ENCODE results near the gene ACY1.

Gene ACY1

DNA sequence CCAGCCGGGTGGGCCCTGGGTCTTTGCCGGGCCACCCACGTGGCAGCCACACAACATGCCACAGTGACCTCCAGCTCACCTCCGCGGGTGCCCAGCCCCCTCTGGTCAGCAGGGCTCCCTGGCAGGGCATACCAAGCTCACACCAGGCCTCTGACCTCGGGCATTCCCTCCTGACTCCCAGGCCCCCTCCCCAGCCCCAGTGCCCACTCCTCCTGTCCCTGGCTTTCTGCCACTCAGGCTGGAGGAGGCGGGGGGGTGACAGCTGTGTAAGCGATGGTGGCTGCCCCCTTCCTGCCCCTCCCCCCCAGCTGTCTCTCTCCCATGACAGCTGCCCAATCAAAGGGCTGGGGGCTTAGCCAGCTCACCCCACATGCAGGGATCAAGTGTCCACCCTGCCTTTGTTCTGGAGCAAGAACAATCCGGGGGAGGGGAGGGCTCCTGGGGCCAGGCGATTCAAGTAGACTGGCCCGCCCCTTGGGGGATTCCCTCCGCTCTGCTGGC, 19.3 kb upstream of the ACY1 start:
- DNase-seq (ENCODE audit: low read depth in 2 of 2) = no peak

DNA sequence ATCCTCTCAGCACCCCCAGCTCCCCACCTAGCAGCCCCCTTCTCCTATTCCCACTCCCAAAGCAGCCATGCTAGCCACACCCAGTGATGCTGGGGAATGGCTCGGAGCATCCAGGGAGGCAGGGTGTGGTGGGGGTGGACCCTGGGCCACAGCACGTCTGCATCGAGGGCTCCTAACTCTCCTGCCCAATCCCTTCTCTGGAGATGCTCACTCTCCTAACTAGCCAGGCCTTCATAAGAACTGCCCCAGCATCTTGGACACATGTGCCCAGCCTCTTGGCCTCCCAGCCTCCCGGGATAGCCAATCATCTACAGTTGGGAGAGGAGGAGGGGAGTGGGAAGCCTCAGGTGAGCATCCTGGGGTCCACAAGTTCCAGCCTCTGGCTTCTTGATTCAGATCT, 18.8 kb upstream of the ACY1 start:
- no peak for DNase-seq (ENCODE audit: low read depth in 2 of 2)

DNA sequence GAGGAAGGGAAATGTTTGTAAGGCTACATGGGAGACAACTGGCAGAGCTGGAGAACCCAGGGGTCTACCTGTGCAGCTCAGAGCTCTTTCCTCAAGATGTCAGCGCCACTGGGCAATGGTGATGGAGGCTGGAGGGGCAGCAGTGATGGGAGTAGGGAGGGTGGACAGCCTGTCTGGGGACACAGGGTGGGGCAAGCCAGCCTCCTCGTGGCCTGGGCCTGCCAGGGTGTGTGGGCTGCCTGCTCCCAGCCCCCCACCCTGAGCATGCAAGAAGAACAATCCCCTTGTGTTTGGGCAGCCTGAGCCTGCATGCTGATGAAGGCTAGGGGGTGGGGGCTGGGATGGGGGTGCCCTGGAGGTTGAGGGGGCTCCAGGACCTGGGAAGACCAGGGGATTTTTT, 17.3 kb upstream of the ACY1 start:
- no peak for DNase-seq (ENCODE audit: low read depth in 2 of 2)

DNA sequence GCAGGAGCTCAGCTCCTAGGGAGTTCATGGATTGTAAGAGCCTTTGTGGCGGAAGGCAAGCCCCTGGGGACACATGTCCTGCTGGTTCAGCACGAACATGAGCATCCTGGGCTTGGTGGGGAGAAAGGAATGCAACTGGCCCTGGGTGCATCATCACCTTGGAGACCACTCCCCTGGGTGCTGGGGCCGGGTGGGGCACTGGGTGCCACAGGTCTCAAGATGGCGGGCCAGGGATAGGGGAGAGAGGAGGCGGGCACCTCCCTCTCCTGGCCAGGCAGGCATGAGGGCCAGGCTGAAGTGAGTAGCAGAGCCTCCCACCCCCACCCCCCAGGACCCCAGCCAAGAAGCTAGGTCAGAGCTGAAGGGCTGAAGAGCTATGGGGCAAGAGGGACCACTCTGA, 16.8 kb upstream of the ACY1 start:
- no peak for DNase-seq (ENCODE audit: low read depth in 2 of 2)

DNA sequence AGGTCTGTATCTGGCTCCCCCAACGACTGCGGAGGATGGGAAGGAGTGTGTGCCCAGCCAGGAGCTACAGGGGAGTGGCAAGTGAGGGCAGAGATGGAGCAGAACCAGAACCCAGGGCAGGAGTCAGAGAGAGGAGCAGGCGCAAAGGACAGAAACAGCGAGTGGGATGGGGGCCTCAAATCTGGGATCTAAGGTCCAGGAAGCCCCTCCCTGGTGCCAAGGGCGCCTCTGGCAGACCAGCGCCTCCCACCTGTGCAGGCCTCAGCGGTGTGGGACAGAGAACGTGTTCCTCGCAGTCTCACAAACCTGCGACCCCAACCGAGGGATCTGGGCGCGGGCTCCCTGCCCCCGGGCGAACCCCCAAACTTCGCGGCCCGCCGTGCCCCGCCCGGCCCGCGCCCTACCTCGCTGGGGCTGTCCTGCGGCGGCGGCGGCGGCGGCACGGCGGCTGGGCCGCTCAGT, 16.4 kb upstream of the ACY1 start:
- DNase-seq (ENCODE audit: low read depth in 2 of 2) = no peak

DNA sequence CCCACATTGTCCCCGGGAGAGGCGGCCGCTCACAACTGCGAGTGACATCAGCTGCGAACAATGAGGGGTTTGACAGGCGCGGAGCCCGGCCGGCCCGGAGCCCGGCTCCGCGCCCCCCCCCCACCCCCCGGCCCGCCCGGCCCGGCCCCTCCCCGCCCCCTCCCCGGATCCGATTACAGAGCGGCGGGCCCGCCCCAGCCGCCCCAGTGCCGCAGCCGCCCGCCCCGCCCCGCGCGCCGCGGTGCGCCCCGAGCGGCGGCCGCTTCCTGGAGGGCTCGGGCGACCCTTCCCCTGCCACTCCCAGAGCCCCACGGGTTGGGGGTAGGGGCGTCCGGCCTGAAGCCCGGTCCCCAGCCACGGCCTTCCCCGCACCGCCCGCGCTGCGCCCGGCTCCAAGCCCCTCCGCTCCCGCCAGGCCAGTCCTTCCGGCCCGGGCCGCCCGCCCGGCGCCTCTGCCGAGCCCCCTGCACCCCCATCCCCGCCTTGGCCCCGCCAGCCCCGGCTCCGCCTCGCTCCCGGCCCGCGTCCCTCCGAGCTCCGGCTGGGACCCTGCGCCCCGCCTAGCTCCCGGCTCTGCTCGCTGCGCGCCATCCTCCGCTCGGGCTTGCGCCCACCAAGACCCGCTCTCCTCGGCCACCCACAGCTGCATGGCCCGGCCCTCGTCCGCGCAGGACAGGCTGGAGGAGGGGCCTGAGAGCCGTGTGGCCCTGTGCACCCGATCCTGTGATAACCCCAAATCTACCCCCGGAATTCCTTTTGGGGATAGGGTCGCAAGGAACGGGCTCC, 15.8 kb upstream of the ACY1 start, which contains the start of gene PCBP4:
PCBP4 (minus strand) TSS at position 71 of the 786 bp plus-strand sequence. CDS start 6,214 bp downstream, outside the sequence.
- DNase-seq (ENCODE audit: low read depth in 2 of 2) = no peak

DNA sequence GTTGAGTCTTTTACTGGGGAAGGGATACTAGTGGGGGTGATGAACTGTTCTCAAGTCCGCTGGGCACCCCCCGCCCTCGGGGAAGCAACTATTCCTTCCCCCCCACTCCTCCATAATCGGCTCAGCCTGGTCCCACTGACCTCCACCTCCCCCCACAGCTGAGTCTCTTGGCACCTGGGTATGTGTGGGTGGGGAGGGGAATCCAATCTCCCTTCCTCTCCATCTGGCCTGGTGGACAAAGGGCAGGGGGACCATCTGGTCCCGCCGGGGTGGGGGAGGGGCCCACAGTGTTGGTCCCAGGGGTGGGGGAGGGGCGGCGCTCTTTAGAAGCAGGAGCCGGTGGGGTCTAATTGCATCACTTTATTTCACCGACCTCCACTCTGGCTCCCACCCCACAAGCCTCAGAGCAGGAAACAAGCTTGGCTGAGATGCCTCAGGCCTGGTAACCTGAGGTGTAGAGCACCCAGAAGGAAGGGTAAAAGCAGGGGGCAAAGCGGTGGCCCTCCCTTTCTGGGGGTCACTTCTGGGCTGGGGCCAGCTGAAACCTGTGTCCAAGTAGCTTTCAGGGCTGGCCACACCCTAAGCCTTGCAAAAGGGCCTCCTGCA, 15.1 kb upstream of the ACY1 start:
- no peak for DNase-seq (ENCODE audit: low read depth in 2 of 2)

DNA sequence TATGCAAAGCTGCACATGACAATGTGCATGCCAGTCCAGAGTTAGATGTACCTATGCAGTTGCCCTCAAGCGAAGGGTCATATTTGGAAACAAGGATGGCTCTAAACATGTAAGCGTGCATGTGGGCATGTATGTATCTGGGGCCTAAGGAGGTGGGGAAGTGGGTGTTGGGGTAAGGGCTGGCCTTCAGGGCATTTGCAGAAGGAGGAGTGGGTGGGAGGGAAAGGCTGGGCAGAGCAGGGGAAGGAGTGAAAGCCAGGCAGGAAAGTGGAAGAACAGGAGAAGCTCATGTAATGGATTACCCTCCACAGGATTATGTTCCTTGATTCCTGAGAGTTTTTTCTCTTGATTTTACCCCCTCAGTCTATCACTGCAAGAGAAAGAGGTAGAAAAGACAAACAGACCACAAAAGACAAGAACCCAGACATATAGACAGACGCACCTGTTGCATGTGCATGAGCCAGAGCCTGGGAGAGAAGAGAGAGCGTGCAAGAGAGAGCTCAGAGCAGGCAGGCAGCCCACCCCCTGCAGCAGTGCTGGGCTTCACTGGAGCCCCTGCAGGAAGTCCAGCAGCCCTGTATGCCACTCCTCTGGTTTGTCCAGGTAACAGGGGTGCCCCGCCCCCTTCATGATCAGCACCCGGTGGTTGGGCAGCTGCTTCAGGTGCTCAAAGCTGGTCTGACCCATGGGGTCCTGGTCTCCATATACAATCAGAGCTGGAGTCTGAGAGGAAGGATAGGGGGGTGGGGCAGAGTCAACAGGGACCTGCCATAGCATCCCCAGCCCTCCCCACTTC, 14.3 kb upstream of the ACY1 start:
- DNase-seq (ENCODE audit: low read depth in 2 of 2) = no peak

DNA sequence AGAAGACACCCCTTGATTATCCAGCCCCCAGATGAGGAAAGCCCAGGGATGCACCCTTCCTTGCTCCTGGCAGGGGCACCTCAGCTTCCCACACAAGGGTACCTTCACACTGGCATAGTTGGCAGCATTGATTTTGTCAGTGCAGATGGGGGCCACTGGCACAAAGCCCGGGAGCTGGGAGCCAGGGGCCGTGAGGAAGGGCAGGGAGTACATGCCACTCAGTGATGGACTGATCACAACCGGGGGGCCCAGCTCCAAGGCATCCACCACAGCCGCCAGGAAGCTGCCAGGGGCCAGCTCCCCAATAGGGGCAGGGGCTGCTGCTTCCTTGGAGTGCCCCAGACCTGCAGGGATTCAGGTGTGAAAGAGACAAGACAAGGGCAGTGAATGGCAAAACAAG, 13.5 kb upstream of the ACY1 start:
- no peak for DNase-seq (ENCODE audit: low read depth in 2 of 2)

DNA sequence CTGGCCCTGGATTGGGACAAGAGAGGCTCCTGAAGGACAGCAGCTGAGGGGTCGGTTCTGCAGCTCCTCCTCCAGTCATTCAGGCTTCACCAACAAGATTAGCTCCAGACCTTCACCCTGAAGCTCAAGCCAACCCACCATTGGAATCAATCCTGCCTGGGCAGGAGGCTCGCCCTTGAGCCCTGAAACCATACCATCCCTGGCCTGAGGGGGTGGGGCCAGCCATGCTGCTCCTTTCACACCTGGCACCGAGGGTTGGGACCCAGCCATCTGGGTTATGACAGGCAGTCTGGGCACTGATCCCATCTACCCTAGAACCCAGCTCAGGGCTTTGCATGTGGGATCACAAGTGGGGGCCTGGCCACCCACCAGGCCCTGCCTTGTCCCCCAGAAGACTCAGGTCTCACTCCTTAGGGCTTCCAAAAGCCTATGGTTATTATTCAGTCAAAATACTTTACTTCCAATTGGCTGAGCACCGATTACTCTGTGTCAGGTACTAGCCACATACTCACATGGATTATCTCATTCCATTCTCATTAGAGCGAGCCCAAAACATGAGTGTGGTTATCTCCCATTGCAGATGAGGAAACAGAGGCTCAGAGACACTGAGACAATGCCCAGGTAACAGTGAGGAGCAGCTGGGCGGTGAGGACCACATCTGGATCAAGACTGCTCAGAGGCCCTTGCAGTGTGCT, 12.6 kb upstream of the ACY1 start:
- no peak for DNase-seq (ENCODE audit: low read depth in 2 of 2)

DNA sequence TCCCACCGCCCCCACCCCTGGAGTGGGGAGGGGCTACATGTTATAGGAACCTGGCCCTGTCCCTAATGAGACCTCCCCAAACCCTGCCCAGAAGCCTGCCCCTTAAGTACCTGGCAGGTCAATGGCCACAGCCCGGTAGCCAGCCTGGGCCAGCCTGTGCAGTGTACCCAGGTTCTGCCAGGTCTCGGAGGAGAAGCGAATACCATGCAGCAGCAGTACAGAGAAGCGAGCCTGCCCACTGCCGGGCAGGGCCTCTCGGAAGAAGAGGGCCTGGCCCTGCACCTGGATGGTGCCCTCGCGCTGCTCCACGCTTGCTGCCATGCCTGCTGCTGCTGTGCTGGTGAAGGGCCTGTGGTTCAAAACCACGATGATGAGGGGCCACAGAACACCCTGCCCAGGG, 12.0 kb upstream of the ACY1 start:
- DNase-seq (ENCODE audit: low read depth in 2 of 2) = no peak

DNA sequence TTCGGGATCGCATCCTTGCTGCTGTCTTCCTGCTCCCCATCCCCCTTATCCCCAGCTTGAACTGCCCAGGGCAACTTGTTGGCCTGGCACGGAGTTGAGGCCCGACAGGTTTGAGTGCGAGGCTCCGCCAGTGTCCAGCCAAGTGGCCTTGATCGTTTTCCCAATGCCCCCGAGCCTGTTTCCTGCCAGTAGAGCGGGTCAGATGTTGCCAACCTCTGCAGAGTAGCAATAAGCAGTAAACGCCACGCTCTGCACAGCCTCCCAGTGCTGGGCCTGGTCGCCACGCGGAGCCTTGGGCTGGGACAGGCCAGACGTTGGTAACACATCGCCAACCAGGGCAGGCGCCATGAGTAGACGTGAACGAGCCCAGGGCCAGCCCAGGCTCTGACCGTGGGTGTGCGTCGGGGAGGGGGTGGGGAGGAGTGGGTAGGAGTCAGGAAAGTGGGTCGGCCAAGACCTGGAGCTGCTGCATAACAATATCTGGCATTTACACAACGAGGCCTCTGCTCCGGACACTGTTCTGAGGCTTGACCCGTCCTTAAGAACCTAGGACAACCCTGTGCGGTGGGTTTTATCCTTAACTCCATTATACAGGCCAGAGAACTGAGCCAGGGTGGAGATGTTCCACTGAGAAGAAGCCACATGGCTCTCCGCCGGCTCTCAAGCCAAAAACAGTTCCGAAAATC, 8.9 kb upstream of the ACY1 start:
- no peak for DNase-seq (ENCODE audit: low read depth in 2 of 2)

DNA sequence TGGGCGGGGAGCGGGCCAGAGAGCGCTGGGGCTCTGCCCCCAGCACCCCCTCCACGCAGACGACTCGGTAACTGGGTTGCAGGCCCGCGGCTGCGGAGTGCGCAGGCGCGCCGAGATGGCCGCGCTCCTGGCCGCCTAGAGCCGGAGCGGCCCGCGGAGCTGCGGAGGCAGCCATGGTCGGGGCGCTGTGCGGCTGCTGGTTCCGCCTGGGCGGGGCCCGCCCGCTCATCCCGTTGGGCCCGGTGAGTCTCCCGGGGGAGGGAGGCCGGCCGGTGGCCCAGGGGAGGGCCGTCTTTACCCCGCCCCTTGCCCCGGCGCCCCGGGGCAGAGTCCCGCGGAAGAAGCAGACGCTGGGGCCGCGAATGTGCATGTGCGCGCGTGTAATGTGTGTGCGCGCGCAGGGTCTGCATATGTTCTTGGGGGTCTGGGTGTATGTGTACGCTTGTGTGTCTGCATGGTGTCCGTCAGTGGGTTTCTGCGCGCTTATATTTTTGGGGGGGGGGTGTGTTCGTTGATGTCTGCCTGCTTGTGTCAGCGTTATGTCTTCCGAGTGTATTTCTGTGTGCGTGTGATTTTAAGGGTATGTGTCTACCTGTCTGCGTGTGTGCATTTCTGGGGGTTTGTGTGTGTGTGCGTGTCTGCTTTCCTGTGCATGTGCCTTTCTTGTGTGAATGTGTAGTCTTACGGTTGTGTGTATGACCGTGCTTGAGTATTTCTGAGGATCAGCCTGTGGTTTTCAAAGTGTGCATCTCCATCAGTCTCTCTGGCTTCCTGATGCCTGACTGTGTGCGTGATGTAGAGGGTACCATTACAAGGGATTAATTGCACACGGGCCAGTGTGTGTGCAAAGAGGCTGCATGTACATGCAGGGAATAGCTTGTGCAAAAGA, 8.1 kb upstream of the ACY1 start, which contains the start of gene ABHD14A:
ABHD14A (plus strand) TSS at position 102 of the 889 bp plus-strand sequence; CDS start at position 174, 72 bp downstream.
- no peak for DNase-seq (ENCODE audit: low read depth in 2 of 2)

DNA sequence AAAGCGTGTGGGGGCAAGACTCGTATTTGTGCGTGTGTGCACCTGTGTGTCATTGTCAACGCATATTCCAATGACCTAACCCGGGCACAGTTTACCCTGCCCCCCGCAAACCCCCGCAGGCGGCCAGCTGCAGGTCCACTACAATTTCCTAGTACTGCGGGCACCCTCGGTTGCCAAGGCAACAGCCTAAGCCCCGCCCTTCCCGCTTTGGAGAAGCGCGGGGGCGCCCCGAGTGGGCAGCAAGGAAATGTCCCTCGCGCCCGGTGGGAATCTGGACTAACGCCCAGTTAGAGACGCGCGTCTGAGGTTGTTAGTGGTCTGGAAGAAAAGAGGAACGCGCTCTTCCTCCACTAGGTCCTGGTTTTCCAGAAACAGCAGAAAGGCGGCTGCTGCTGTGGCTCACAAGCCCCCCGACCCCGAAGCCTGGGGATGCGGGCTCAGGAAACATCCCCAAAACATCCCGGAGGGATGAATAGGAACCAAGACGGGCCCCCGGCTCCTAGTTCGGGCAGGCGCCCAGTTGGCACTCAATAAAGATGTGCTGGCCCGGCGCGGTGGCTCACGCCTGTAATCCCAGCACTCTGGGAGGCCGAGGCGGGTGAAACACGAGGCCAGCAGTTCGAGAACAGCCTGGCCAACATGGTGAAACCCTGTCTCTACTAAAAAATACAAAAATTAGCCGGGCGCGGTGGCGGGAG, 7.3 kb upstream of the ACY1 start:
- no peak for DNase-seq (ENCODE audit: low read depth in 2 of 2)

DNA sequence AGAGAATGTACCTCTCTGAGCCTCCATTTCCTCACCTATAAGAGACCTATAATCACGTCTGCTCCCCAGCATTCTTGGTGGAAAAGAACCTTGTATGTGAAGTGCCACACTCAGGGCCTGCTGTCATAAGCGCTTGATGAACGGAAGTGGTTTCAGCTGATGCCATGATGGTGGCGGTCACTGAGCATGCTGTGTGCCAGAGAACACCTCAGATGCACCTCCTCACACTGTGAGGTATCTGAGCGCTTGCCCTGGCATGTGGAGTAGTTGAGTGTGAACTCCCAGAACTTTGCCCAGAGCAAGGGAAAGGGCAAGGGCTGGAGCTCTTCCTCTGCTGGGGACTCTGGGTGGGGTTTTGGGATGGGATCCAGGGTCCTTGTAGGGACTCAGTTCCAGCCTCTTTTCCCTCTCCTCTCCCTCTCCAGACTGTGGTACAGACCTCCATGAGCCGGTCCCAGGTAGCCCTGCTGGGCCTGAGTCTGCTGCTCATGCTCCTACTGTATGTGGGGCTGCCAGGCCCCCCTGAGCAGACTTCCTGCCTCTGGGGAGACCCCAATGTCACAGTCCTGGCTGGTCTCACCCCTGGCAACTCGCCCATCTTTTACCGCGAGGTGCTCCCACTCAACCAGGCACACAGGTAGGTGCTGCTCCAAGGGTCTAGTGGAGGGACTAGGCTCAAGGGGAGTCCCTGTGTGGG, 5.7 kb upstream of the ACY1 start:
- no peak for DNase-seq (ENCODE audit: low read depth in 2 of 2)

DNA sequence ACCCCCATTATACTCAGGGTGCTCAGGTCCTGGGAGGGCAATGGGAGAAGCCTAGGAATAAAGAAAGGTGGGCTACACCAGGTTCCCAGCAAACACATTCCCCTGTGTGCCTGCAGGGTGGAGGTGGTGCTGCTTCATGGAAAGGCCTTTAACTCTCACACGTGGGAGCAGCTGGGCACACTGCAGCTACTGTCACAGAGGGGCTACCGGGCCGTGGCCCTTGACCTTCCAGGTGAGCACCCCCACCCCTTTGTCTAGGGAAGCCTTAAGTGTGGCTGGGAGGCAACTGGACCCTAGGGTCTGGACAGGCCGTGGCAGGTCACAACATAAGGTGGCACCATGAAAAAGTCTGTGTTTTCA, 5.2 kb upstream of the ACY1 start:
- DNase-seq (ENCODE audit: low read depth in 2 of 2) = no peak

DNA sequence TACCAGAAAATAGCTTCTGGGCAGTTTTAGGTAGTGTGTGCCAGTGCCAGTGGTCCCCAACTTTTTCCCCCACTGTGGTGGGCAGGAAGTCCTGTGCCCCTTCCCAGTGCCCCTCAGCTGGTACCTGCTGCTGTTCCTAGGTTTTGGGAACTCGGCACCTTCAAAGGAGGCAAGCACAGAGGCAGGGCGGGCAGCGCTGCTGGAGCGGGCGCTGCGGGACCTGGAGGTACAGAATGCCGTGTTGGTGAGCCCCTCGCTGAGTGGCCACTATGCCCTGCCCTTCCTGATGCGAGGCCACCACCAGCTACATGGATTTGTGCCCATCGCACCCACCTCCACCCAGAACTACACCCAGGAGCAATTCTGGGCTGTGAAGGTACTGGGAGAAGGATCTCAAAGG, 3.1 kb upstream of the ACY1 start:
- DNase-seq (ENCODE audit: low read depth in 2 of 2) = no peak

DNA sequence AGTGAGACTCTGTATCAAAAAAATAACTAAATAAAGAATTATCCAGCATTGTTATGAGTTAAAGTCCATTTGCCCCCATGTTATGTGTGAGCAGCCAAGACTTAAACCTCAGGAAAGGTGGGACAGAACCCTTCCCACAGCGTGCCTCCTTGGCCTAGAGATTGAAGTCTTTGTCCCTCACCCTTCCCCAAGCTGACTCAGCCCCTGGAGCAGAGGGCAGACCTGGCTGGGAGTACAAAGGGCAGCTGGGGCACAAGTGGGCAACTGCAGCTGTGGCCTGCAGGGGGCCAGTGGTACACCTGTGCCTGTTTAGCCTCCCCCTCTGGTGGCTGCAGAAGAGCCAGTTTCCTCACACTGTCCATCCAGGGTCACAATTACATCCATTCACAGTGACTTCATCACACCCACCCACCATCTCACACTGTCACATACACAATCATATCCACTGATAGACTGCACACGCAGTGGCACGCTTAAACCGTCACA, 940 bp upstream of the ACY1 start:
- DNase-seq (ENCODE audit: low read depth in 2 of 2) = no peak
